HG03159 (cell line): ENCODE results near the gene CD99L2.

Experiments
- ATAC-seq: cut with Tn5 transposase; IDR thresholded peaks from one replicate; pipeline ENCODE4 v1.9.1; 2021; ENCODE audit warnings: mild to moderate bottlenecking, moderate library complexity; ENCODE audit not compliant: unreplicated experiment

Gene CD99L2

GRCh38 chrX:150898343-150899190 is at the start of gene CD99L2:
Gene CD99L2 (minus strand): TSS chrX:150898668. CDS start chrX:150898588, 80 bp downstream.
- peak; percentile 86 for ATAC-seq

- ATAC-seq = no peak
These were observed 45.8 kb upstream of the CD99L2 start for GRCh38 chrX:150944233-150944632.

- no peak for ATAC-seq
These were observed 44.6 kb upstream of the CD99L2 start for GRCh38 chrX:150942942-150943594.

- ATAC-seq = no peak
These were observed 43.1 kb upstream of the CD99L2 start for GRCh38 chrX:150941580-150941979.

GRCh38 chrX:150940844-150941495 is 42.5 kb upstream of the CD99L2 start:
- no peak for ATAC-seq

- no peak for ATAC-seq
These were observed 38.1 kb upstream of the CD99L2 start for GRCh38 chrX:150936556-150936955.

GRCh38 chrX:150935467-150935866 is 37.0 kb upstream of the CD99L2 start:
- ATAC-seq = no peak

- ATAC-seq = no peak
These were observed 36.0 kb upstream of the CD99L2 start for GRCh38 chrX:150934453-150934852.

GRCh38 chrX:150933945-150934350 is 35.5 kb upstream of the CD99L2 start:
- ATAC-seq = no peak

- ATAC-seq = no peak
These were observed 30.6 kb upstream of the CD99L2 start for GRCh38 chrX:150929058-150929457.

- no peak for ATAC-seq
These were observed 28.3 kb upstream of the CD99L2 start for GRCh38 chrX:150926791-150927190.

- ATAC-seq = no peak
These were observed 27.8 kb upstream of the CD99L2 start for GRCh38 chrX:150926304-150926703.

- ATAC-seq = no peak
These were observed 20.9 kb upstream of the CD99L2 start for GRCh38 chrX:150919401-150919800.

- ATAC-seq = no peak
These were observed 15.0 kb upstream of the CD99L2 start for GRCh38 chrX:150913511-150913910.

GRCh38 chrX:150907474-150907873 is 9.0 kb upstream of the CD99L2 start:
- no peak for ATAC-seq

GRCh38 chrX:150906694-150907093 is 8.2 kb upstream of the CD99L2 start:
- ATAC-seq = no peak

- ATAC-seq = no peak
These were observed 6.8 kb upstream of the CD99L2 start for GRCh38 chrX:150905293-150905692.

- ATAC-seq = no peak
These were observed 4.6 kb upstream of the CD99L2 start for GRCh38 chrX:150903110-150903508.

GRCh38 chrX:150902434-150903109 is 4.1 kb upstream of the CD99L2 start:
- ATAC-seq = no peak

GRCh38 chrX:150899191-150899757 is 806 bp upstream of the CD99L2 start:
- peak; percentile 32 for ATAC-seq
